Measurements from ENCODE around the gene CENPP. TPM values are rescaled to one million over a fixed set of nuclear protein-coding genes. Genes with fewer than 3 reads are reported as not detected.

The CENPP gene
- total RNA-seq, 2 donors from 2014 or later = 0.78 to 2.3 TPM

- DNase-seq = no peak
- Histone ChIP-seq H3K9me3 (no peaks in the 10 kb centered on the region), H3K4me1 (no peaks in the 10 kb centered on the region), H3K27me3 (no peaks in the 10 kb centered on the region), H3K36me3 (replicated peaks in 1 of 2; ENCODE audit: insufficient read depth in 1 of 2, low read depth in 2 of 2) (no peaks in the 10 kb centered on the region), H3K27ac (no peak overlapping the region), H3K4me3 (no peak overlapping the region)
- intact Hi-C loops (cut with DNase I) = no loop called here
- no peak for ATAC-seq
- 18 to 34% methylated on average over 6 of the region's 6 CpGs for WGBS, 2 donors
- TF ChIP-seq, protein P1, sequence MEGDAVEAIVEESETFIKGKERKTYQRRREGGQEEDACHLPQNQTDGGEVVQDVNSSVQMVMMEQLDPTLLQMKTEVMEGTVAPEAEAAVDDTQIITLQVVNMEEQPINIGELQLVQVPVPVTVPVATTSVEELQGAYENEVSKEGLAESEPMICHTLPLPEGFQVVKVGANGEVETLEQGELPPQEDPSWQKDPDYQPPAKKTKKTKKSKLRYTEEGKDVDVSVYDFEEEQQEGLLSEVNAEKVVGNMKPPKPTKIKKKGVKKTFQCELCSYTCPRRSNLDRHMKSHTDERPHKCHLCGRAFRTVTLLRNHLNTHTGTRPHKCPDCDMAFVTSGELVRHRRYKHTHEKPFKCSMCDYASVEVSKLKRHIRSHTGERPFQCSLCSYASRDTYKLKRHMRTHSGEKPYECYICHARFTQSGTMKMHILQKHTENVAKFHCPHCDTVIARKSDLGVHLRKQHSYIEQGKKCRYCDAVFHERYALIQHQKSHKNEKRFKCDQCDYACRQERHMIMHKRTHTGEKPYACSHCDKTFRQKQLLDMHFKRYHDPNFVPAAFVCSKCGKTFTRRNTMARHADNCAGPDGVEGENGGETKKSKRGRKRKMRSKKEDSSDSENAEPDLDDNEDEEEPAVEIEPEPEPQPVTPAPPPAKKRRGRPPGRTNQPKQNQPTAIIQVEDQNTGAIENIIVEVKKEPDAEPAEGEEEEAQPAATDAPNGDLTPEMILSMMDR (IDR thresholded peaks at IDR 0.05) = no peak
- TF ChIP-seq POLR2A (IDR thresholded peaks at IDR 0.05) = no peak
Measured at GRCh38 chr9:92385477-92385876, 59.7 kb downstream of the CENPP start.

GRCh38 chr9:92385953-92386352 is 60.2 kb downstream of the CENPP start:
- Histone ChIP-seq H3K4me1 (no peaks in the 10 kb centered on the region), H3K9me3 (no peaks in the 10 kb centered on the region), H3K27me3 (no peaks in the 10 kb centered on the region), H3K27ac (no peak overlapping the region), H3K4me3 (no peak overlapping the region), H3K36me3 (replicated peaks in 1 of 2; ENCODE audit: insufficient read depth in 1 of 2, low read depth in 2 of 2) (no peaks in the 10 kb centered on the region)
- TF ChIP-seq POLR2A (IDR thresholded peaks at IDR 0.05) = no peak
- TF ChIP-seq, protein P1 (IDR thresholded peaks at IDR 0.05) = no peak
- intact Hi-C loops (cut with DNase I) = no loop called here
- DNase-seq = no peak
- WGBS, 2 donors = 86 to 95% methylated on average over 4 of the region's 4 CpGs
- no peak for ATAC-seq

DNA sequence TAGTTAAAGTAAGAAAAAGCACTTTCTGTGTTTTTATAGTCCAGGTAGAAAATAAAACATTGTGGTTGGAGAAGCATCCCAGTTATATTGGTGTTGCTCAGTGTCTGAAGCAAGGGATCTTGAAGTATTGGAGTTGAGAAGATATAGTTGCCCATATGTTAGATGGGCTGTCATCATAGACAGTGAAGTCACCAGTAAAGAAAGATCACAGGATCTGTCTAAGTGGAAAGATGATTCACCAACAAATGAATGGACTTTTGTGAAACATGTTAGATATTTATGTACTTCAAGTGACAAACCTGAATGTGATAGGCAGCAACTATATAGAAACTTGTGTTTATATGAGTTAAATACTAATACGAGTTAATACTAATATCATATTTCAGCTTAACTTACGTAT is 66.9 kb downstream of the CENPP start:
- ATAC-seq (no peak), DNase-seq (no peak)
- Histone ChIP-seq H3K27me3 (no peaks in the 10 kb centered on the region), H3K4me1 (peaks cover 5% of the 10 kb centered on the region), H3K4me3 (no peak overlapping the region), H3K9me3 (no peaks in the 10 kb centered on the region), H3K36me3 (replicated peaks in 1 of 2; ENCODE audit: insufficient read depth in 1 of 2, low read depth in 2 of 2) (no peaks in the 10 kb centered on the region), H3K27ac (no peak overlapping the region)
- no peak for TF ChIP-seq POLR2A (IDR thresholded peaks at IDR 0.05)
- TF ChIP-seq, protein P1 (IDR thresholded peaks at IDR 0.05) = no peak
- intact Hi-C loops (cut with DNase I) = no loop called here
- WGBS, 2 donors = 71 to 82% methylated on average over 2 of the region's 2 CpGs

- Histone ChIP-seq H3K9me3 (no peaks in the 10 kb centered on the region), H3K27me3 (no peaks in the 10 kb centered on the region), H3K36me3 (replicated peaks in 1 of 2; ENCODE audit: insufficient read depth in 1 of 2, low read depth in 2 of 2) (no peaks in the 10 kb centered on the region), H3K27ac (no peak overlapping the region), H3K4me1 (peaks cover 5% of the 10 kb centered on the region), H3K4me3 (no peak overlapping the region)
- intact Hi-C loops (cut with DNase I) = no loop called here
- WGBS, 2 donors = 4 to 17% methylated on average over 1 of the region's 1 CpG
- no peak for DNase-seq
- no peak for TF ChIP-seq POLR2A (IDR thresholded peaks at IDR 0.05)
- TF ChIP-seq, protein P1 (IDR thresholded peaks at IDR 0.05) = no peak
- no peak for ATAC-seq
Measured at GRCh38 chr9:92393686-92394085, 67.9 kb downstream of the CENPP start.

GRCh38 chr9:92395617-92396016 is 69.9 kb downstream of the CENPP start:
- DNase-seq = no peak
- Histone ChIP-seq H3K36me3 (replicated peaks in 1 of 2; ENCODE audit: insufficient read depth in 1 of 2, low read depth in 2 of 2) (no peaks in the 10 kb centered on the region), H3K4me3 (no peak overlapping the region), H3K27me3 (no peaks in the 10 kb centered on the region), H3K27ac (no peak overlapping the region), H3K9me3 (no peaks in the 10 kb centered on the region), H3K4me1 (peaks cover 5% of the 10 kb centered on the region)
- 85 to 89% methylated on average over 1 of the region's 1 CpG for WGBS, 2 donors
- no peak for ATAC-seq
- intact Hi-C loops (cut with DNase I) = no loop called here
- TF ChIP-seq, protein P1 (IDR thresholded peaks at IDR 0.05) = no peak
- no peak for TF ChIP-seq POLR2A (IDR thresholded peaks at IDR 0.05)

Data from body of pancreas (tissue), 4 donors.